ENCODE results near the gene ALLC.
"Not testable (repeated sequence)": the region's sequence is repeated elsewhere in the genome, so short reads cannot be mapped to it uniquely, and the experiment has no call there.

Gene ALLC

DNA sequence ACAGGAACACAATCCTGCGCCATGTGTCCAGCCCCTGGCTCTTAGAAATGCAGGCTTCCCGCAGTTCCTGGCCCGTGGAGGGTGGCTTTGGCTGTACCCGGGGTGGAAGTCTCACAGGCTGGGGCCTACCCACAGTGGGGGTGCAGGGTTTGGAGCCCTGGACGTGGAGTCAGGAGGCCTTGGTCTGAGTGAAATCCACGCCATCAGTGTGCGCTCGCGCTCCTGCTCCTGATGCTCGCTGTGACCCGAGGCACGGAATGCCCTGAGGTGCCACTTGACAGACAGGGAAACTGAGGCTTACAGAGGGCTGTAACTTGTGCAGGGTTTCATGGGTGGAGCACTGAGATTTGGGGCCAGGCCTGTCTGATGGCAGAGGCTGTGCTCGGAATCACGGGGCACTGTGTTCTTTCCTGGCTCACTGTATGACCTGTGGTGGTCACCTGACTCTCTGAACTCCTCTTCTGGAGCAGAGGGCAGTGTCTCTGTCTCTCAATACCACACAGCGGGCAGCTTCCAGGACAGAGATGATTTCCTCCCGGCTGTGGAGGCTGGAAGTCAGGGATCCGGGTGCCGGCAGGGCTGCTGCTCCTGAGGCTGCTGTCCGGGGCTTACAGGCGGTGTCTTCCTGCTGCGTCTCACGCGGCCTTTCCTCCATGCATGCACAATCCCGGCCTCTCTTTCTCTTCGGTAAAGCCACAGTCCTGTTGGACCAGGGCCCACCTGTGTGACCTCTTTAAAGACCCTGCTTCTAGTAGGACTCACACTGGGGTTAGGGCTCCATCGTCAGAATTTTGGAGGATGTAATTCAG lies 25.9 kb upstream of the ALLC start:
- H3K27ac ChIP-seq = no peak overlapping the region
- H3K9me3 ChIP-seq (ENCODE audit: low read depth, low read length) = no peaks in the 10 kb centered on the region
- H3K36me3 ChIP-seq (ENCODE audit: insufficient read depth, low read length) = no peaks in the 10 kb centered on the region
- H3K4me3 ChIP-seq = no peak overlapping the region
- DNase-seq (ENCODE audit: low read depth, low spot score) = no peak
- TF ChIP-seq EZH2 (IDR thresholded peaks at IDR 0.05) = no peak
- TF ChIP-seq POLR2AphosphoS5 (IDR thresholded peaks at IDR 0.05; ENCODE audit: borderline replicate concordance, low read depth, low read length) = no peak
- no peak for TF ChIP-seq FOXP2 (optimal IDR thresholded peaks at IDR 0.05; ENCODE audit: control extremely low read depth, extremely low read length, insufficient read depth)
- H3K9ac ChIP-seq (ENCODE audit: insufficient read length) = no peak overlapping the region

DNA sequence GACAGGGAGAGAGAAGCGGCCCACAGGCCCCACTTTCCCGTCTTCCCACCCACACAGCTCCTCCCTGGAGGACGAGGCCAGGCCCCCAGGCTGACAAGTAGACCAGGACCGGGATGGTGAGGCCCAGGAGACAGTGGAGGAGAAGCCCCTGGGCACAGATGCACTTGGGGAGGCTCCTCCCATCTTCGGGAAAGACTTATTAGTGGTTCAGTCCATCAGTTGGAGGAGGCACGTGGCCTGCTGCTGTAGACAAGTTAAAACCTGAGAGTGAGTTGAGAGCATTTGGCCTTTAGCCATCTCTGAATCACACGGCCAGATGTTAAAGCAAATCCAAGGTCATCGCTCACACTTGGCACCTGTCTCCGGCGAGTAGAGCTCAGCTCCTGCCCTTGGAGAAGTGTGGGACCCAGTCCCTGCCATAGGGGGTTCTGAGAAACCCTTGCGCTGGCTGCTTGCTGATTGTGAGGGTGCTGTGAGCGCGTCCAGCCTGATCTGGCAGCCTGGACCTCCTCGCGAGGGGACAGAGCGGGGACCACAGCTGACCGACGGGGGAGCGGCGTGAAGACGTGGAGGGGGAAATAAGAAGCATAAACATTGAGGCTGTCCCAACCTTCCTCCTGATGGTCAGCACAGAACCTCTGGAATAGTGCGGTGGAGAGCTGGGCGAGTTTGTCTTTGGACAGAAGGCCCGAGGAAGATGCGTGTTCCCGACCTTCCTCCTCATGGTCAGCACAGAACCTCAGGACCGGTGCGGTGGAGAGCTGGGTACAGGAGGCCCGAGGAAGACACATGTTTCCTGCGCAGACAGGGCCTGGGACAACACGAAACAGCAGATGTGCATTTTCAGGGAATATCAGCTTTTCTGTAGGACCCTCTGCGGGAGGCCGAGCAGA lies 24.7 kb upstream of the ALLC start:
- Histone ChIP-seq H3K9ac (ENCODE audit: insufficient read length) (no peak overlapping the region), H3K4me3 (no peak overlapping the region), H3K9me3 (ENCODE audit: low read depth, low read length) (no peaks in the 10 kb centered on the region), H3K27ac (no peak overlapping the region), H3K36me3 (ENCODE audit: insufficient read depth, low read length) (no peaks in the 10 kb centered on the region)
- no peak for TF ChIP-seq EZH2 (IDR thresholded peaks at IDR 0.05)
- DNase-seq (ENCODE audit: low read depth, low spot score) = no peak

DNA sequence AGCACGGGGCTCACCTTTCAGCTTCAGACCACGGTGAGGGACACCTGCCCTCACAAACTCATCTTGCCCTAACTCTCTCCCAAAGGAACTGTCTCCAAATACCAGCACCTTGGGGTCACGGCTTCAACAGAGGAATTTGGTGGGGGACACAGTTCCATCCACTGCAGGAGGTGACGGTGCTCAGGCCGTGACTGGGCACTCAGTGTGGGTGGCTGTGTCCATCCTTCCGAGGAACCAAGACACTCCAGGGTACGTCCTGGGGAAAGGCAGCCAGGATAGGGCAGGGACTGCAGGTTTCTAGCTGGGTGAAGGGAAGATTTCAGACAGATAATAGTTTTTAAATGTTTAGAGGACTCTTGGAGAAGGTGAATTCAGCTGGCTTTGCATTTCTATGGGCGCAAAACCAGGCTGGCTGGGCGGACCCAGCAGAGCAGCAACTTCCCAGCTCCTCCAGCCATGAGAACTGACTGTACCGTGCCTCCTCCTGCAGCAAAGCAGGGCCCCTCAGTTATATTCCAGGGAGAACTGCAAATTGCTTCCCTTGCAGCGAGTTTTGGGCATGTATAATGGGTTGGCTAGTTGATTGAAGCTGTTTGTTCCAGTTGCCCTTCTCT lies 23.9 kb upstream of the ALLC start:
- TF ChIP-seq EZH2 (IDR thresholded peaks at IDR 0.05) (no peak), FOXP2 (optimal IDR thresholded peaks at IDR 0.05; ENCODE audit: control extremely low read depth, extremely low read length, insufficient read depth) (no peak), POLR2AphosphoS5 (IDR thresholded peaks at IDR 0.05; ENCODE audit: borderline replicate concordance, low read depth, low read length) (no peak)
- Histone ChIP-seq H3K9me3 (ENCODE audit: low read depth, low read length) (no peaks in the 10 kb centered on the region), H3K36me3 (ENCODE audit: insufficient read depth, low read length) (no peaks in the 10 kb centered on the region), H3K27ac (no peak overlapping the region), H3K4me3 (no peak overlapping the region), H3K9ac (ENCODE audit: insufficient read length) (no peak overlapping the region)
- DNase-seq (ENCODE audit: low read depth, low spot score) = no peak

DNA sequence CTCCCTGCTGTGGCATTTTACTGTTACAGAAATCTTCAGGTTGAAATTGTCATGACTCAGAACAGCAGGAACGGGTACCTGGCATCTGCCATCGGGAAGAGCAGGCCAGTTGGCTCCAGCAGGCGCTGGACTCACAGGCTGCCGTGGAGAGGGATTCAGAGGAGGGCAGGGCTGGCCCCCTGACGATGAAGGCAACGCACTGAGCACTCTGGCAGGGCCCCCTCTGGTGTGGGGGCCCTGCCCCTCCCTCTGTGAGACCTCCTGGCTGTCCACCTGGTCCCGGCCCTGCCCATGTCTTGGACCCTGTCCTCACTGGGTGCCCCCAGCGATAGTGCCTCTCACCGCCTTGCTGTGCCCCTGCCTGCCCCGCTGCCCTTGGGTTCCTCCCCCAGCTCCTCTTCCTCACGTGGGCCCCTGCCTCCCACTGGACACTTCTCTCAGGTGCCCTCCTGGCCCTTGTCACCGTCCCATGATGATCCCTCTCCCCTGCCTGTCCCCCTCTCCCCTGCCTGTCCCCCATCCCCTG lies 23.3 kb upstream of the ALLC start:
- H3K27ac ChIP-seq = no peak overlapping the region
- no peak for DNase-seq (ENCODE audit: low read depth, low spot score)

DNA sequence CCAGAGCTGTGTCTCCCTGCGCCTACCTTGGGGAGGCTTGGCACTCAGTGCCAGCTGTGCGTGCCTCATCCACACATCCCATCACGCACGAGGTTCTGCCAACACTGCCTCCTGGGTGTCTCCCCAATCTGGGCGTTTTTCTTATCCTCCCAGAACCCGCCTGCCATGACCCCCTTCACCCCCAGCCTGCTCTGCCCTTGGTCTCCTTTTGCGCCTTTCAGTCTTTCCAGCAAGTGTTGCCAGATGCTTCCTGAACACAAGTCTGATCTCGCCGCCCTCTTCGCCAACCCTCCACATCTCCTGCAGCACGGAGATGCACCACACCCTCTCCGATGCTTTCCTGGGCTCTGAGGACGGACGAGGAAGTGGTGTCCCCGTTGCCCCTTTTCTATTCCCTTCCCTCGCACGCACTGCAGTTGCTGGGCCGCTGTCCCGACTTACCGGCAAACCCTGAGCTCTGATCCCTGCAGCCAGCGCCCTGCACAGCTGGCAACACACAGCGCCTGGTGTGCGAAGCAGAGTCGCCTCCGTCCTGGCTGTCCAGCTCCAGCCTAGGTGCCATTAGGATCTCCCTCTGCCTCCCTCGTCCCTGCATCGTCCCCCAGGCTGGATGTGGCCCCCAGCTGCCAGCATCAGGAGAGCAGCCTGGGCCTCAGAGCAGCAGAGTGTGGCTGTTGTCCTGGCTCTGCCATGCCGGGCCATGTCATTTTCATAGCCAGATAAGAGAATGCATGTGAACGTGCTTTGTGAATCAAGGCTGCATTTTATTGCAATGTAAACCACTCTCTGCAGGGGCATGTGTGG lies 22.6 kb upstream of the ALLC start:
- Histone ChIP-seq H3K9me3 (ENCODE audit: low read depth, low read length) (no peaks in the 10 kb centered on the region), H3K4me3 (no peak overlapping the region)

More for the DNA sequence above, 23.3 kb upstream of the ALLC start:
- no peak overlapping the region for H3K9ac ChIP-seq (ENCODE audit: insufficient read length)
- H3K9me3 ChIP-seq (ENCODE audit: low read depth, low read length) = no peaks in the 10 kb centered on the region
- TF ChIP-seq POLR2AphosphoS5 (IDR thresholded peaks at IDR 0.05; ENCODE audit: borderline replicate concordance, low read depth, low read length) = no peak
- no peak for TF ChIP-seq FOXP2 (optimal IDR thresholded peaks at IDR 0.05; ENCODE audit: control extremely low read depth, extremely low read length, insufficient read depth)
- TF ChIP-seq EZH2 (IDR thresholded peaks at IDR 0.05) = no peak
- no peaks in the 10 kb centered on the region for H3K36me3 ChIP-seq (ENCODE audit: insufficient read depth, low read length)
- H3K4me3 ChIP-seq = no peak overlapping the region

DNA sequence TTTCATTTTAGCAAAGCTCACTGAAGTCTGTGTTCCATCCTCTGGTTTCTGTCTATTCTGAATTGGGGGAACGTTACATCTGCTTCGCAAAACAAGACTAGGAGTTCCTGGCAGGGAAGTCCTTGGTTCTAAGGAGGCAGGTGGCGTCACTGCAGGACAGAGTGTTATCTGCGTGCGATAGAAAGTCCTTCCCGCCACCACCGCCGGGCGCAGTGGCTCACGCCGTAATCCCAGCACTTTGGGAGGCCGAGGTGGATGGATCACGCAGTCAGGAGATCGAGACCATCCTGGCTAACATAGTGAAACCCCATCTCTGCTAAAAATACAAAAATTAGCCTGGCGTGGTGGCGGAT lies 22.0 kb upstream of the ALLC start:
- not testable (repeated sequence) for H3K4me3 ChIP-seq; H3K36me3 ChIP-seq (ENCODE audit: insufficient read depth, low read length); H3K9ac ChIP-seq (ENCODE audit: insufficient read length); DNase-seq (ENCODE audit: low read depth, low spot score); H3K9me3 ChIP-seq (ENCODE audit: low read depth, low read length); H3K27ac ChIP-seq

More for the DNA sequence above, 22.6 kb upstream of the ALLC start:
- H3K27ac ChIP-seq = no peak overlapping the region
- no peaks in the 10 kb centered on the region for H3K36me3 ChIP-seq (ENCODE audit: insufficient read depth, low read length)
- no peak overlapping the region for H3K9ac ChIP-seq (ENCODE audit: insufficient read length)
- TF ChIP-seq FOXP2 (optimal IDR thresholded peaks at IDR 0.05; ENCODE audit: control extremely low read depth, extremely low read length, insufficient read depth) = no peak
- TF ChIP-seq POLR2AphosphoS5 (IDR thresholded peaks at IDR 0.05; ENCODE audit: borderline replicate concordance, low read depth, low read length) = no peak
- no peak for TF ChIP-seq EZH2 (IDR thresholded peaks at IDR 0.05)
- no peak for DNase-seq (ENCODE audit: low read depth, low spot score)

DNA sequence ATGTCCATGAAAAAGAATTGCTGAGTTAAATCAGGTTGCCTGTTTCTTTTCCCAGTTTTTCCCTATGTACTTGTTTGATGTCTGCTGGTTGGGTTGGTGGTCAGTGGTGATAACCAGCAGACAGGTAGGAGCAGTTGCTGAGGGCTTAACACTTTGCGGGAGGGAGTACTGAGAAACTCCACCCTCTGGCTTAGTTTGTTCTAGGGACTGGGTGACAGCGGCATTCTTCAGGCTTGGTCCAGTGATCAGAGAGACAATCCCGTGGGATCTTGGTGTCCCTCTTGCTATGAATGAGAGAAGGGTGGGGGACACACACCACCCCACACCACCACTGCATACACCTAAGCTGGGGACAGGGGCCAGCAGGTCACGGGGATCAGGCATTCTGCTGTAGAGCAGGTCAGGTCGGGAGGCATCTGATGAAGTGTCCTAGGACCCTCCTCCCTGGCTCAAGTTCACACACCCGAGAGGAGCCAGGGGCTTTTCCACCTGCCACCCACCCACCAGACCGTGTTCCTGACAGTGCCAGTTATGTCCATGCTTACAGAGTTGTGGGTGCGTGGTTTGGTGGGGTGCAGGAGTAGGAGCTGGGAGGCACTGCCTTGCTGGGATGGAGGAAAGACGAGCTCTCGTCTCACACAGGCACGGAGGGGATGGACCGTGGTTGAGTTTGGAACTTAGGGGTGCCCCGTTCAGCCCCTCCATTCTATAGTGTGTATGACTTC lies 21.3 kb upstream of the ALLC start:
- H3K4me3 ChIP-seq = no peak overlapping the region
- no peak for DNase-seq (ENCODE audit: low read depth, low spot score)
- H3K9me3 ChIP-seq (ENCODE audit: low read depth, low read length) = no peaks in the 10 kb centered on the region
- TF ChIP-seq FOXP2 (optimal IDR thresholded peaks at IDR 0.05; ENCODE audit: control extremely low read depth, extremely low read length, insufficient read depth) (no peak), POLR2AphosphoS5 (IDR thresholded peaks at IDR 0.05; ENCODE audit: borderline replicate concordance, low read depth, low read length) (no peak), EZH2 (IDR thresholded peaks at IDR 0.05) (no peak)
- H3K9ac ChIP-seq (ENCODE audit: insufficient read length) = no peak overlapping the region
- no peaks in the 10 kb centered on the region for H3K36me3 ChIP-seq (ENCODE audit: insufficient read depth, low read length)
- no peak overlapping the region for H3K27ac ChIP-seq

Data from SK-N-MC (cell line).